Raji (cell line): ENCODE measurements around the gene BAD.

Experiments used
- POLR2A ChIP-seq: IDR thresholded peaks from 2 replicates; pipeline ENCODE4 v1.6.1; 2011; ENCODE audit warnings: low read depth, low read length, control low read depth; ENCODE audit not compliant: insufficient read depth

Gene BAD

DNA sequence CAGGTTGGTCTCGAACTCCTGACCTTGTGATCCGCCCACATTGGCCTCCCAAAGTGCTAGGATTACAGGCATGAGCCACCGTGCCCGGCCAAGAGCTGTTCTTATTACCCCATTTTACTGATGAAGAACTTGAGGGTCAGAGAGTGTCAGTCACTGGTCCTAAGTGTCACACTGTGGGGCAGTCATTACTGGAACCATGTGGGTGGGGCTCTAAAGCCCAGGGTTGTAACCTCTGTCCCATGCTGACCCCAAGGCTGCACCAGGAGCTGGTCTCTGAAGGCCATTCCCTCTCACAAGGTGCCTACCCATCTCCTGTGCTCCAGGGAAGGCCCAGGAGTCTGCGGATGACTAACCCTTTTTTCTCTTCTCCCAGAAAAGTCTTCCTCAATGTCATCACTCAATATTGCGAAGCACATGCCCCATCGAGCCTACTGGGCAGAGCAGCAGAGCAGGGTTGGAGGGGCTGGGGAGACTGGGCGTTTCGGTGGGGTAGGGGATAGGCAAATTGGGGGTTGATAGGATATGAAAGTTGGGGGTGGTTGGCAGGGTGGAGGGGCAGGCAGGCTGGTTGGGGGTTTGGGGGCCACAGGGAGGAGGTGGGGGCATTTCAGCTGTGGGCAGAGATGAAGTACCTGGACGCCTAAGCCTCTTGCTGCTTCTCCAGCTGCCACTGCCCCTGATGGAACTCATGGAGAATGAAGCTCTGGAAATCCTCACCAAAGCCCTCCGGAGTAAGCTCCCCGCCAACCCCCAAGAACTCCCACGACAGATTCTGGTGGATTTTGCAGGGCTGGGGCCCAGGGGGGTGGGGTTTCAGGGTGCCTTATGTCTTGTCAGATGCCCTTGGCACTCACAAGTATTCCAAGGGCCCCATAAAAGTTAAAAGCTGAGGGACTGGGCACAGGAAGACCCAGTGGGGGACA is 18.9 kb upstream of the BAD start:
- no peak for TF ChIP-seq POLR2A

- no peak for TF ChIP-seq POLR2A
Observed at GRCh38 chr11:64299847-64300648, 15.6 kb upstream of the BAD start, which contains the start of gene CATSPERZ. CATSPERZ (plus strand) TSS chr11:64300358; CDS start chr11:64300411, 53 bp downstream.

DNA sequence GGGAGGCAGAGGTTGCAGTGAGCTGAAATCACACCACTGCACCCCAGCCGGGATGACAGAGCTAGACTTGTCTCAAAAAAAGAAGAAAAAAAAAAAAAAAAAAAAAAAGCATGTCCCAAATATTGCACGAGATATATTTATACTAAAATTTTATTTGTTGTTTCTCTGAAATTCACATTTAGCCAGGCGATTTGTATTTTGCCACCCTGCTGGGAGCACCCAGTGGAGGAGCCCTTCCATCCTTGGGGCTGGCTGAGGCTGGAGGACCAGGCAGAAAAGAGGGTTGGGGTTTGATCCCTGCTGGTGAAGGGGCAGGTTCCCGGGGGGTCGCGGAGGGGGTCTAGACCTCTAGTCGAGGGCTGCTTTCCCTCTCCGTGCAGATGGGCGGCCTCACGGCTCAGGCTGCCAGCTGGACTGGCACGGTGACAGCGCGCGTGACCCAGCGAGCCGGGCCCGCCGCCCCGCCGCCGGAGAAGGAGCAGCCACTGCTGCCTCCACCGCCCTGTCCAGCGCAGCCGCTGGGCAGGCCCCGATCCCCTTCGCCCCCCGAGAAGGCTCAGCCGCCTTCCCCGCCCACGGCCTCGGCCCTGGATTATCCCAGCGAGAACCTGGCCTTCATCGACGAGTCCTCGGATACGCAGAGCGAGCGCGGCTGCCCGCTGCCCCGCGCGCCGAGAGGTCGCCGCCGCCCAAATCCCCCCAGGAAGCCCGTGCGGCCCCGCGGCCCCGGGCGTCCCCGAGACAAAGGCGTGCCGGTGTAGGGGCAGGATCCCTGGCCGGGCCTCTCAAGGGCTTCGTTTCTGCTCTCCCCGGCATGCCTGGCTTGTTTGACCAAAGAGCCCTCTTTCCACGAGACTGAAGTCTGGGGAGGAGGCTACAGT is 14.7 kb upstream of the BAD start:
- TF ChIP-seq POLR2A, result no peak

- TF ChIP-seq POLR2A, result no peak
Observed at GRCh38 chr11:64297699-64298358, 13.4 kb upstream of the BAD start.

DNA sequence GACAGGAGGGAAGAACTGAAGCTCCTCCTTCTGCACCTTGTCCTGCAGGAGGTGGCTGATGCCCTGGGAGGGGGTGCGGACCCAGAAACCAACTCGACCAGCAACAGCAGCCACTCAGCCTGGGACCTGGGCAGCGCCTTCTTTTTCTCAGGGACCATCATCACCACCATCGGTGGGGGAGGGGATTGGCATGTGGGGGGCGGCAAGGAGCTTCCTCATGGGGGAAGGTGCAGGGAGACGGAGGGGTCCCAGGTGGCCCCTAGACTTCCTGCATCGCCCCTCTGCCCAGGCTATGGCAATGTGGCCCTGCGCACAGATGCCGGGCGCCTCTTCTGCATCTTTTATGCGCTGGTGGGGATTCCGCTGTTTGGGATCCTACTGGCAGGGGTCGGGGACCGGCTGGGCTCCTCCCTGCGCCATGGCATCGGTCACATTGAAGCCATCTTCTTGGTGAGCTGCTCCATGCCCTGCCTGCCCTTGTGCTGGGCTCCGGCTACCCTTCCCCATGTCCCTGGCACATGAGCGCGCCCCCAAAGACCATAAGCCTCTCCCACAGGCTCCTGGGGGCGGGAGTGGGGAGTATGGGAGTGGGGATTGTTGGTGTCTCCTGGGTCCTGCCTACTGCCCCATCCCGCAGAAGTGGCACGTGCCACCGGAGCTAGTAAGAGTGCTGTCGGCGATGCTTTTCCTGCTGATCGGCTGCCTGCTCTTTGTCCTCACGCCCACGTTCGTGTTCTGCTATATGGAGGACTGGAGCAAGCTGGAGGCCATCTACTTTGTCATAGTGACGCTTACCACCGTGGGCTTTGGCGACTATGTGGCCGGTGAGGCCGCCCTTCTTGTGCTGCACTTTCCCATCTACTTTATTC is 12.6 kb upstream of the BAD start:
- no peak for TF ChIP-seq POLR2A

- TF ChIP-seq POLR2A, result no peak
Observed at GRCh38 chr11:64296236-64296635, 11.8 kb upstream of the BAD start.

DNA sequence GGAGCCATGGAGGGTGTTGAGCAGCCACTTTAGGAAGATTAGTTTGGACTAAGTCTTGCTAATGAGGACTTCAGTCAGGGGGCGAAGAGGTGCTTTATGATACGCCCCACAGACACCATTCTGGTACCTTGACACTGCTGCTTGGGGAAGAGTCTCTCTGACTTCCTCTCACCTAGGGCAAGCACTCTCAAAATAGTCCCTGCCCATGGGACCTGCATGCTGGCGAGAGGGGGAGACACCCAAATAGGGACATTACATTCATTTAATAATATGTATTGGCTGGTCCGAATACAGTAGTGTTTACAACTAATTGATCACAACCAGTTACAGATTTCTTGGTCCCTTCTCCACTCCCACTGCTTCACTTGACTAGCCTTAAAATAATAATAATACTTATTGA is 11.3 kb upstream of the BAD start:
- TF ChIP-seq POLR2A, result no peak

GRCh38 chr11:64294774-64295173 is 10.3 kb upstream of the BAD start:
- no peak for TF ChIP-seq POLR2A

GRCh38 chr11:64292460-64293254 is 8.2 kb upstream of the BAD start:
- no peak for TF ChIP-seq POLR2A

DNA sequence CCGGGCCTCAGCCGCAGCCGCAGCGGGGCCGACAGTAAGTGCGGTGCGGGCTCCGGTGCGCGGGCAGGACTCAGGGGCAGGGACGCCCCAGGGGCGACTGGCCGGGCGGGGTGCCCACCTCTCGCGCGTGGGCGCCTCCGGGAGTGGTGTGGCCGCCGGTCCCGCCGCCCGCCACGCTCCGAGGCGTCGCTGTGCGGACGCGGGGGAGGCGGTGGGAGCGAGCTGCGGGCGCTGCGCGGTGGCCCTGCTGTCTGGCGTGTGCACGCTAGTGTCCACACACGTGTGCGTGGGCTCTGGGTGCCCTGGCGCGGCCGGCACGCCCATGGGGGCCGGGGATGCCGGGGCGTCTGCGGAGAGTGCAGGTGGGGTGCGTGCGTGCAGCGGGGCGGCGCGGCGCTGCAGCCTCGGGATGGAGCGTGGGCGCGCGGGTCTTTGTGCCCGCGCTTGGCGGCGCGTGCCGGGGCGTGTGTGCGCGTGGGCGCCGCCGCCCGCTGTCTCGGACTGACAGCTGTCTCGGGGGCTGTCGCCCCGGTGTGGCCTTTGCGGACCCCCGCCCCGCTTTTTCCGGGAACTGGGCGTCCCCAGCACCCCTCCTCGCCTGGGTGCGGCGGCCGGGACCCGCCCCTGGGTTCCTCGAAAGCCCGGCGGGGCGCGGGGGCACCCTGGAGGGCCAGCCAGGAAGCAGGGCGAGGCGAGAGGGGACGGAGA is 7.4 kb upstream of the BAD start:
- TF ChIP-seq POLR2A, result no peak

DNA sequence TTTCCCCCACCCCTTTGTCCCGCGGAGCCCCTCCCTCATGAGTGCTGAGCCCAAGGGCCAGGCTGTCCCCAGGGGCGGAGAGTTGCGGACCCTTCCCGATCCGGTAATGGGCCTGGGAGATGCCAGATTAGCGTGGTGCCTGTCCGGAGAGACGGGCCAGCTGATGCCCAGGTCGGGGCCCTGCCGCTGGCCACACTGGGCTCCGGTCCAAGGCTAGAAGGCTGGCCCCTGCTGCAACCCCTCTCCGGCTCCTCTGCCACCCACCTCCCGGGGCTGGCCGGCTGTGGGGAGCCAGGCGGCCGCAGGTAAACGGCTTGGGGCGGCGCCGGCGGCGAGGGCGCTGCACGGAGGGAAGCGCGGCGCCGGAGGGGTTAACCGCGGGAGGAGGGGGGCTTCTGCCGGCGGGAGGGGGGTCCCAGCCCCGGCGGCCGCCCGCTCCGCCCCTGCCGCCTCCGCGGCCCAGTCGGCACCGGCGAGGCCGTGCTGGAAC is 6.8 kb upstream of the BAD start, which contains the start of gene KCNK4:
Gene KCNK4 (plus strand): TSS at position 41 of the 490 bp plus-strand sequence. CDS start 1,717 bp downstream, outside the sequence.
- no peak for TF ChIP-seq POLR2A
